Esophagus squamous epithelium (tissue), 4 donors: ENCODE results near the gene SMC1A.

Experiments used
- CTCF ChIP-seq, 6 experiments: fragments of 450-650 bp in 4 of 6; fragments of 200-600 bp in 2 of 6; sonication (generic) in 2 of 6; IDR thresholded peaks; one replicate each; pipeline ENCODE4 v1.5.1; 2016 to 2019; ENCODE audit warnings: antibody characterized with exemption in 6 of 6, mild to moderate bottlenecking in 4 of 6, moderate library complexity in 4 of 6
- POLR2A ChIP-seq, 4 donors: fragments of 450-650 bp; IDR thresholded peaks; one replicate each; pipeline ENCODE4 v1.6.1; 2017; ENCODE audit warnings: antibody characterized with exemption in 4 of 4, mild to moderate bottlenecking in 4 of 4, moderate library complexity in 3 of 4

- no peak for TF ChIP-seq CTCF (IDR thresholded peaks at IDR 0.05)
- no peak for TF ChIP-seq POLR2A (IDR thresholded peaks at IDR 0.05)
Observed at GRCh38 chrX:53332204-53332603, 90.2 kb downstream of the SMC1A start.
